LNCAP (cell line): ENCODE data around the gene UHRF2.

Experiments used
- TF ChIP-seq, protein P1 (sequence below): fragments of 450-650 bp; IDR thresholded peaks from 2 replicates; pipeline ENCODE4 v1.5.1; 2017; ENCODE audit warnings: mild to moderate bottlenecking

UHRF2 gene

DNA sequence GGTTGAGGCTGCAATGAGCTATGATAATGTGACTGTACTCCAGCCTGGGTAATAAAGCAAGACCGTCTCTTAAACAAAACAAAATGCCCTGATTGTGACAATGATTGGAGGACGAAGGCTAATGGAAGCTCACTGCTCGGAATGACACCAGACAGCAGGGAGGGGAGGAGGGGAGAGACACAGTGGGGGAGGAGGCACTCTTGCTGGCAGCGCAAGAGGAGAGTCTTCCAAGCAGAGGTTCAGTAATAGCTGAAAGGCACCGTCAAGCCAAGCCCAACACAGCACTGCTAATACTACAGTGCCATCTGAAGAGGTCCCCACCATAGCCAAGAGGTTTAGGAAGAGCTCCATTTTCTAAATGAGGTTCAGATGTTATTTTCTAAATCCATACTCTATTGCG is 130.2 kb downstream of the UHRF2 start:
- TF ChIP-seq, protein P1, sequence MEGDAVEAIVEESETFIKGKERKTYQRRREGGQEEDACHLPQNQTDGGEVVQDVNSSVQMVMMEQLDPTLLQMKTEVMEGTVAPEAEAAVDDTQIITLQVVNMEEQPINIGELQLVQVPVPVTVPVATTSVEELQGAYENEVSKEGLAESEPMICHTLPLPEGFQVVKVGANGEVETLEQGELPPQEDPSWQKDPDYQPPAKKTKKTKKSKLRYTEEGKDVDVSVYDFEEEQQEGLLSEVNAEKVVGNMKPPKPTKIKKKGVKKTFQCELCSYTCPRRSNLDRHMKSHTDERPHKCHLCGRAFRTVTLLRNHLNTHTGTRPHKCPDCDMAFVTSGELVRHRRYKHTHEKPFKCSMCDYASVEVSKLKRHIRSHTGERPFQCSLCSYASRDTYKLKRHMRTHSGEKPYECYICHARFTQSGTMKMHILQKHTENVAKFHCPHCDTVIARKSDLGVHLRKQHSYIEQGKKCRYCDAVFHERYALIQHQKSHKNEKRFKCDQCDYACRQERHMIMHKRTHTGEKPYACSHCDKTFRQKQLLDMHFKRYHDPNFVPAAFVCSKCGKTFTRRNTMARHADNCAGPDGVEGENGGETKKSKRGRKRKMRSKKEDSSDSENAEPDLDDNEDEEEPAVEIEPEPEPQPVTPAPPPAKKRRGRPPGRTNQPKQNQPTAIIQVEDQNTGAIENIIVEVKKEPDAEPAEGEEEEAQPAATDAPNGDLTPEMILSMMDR: no peak

DNA sequence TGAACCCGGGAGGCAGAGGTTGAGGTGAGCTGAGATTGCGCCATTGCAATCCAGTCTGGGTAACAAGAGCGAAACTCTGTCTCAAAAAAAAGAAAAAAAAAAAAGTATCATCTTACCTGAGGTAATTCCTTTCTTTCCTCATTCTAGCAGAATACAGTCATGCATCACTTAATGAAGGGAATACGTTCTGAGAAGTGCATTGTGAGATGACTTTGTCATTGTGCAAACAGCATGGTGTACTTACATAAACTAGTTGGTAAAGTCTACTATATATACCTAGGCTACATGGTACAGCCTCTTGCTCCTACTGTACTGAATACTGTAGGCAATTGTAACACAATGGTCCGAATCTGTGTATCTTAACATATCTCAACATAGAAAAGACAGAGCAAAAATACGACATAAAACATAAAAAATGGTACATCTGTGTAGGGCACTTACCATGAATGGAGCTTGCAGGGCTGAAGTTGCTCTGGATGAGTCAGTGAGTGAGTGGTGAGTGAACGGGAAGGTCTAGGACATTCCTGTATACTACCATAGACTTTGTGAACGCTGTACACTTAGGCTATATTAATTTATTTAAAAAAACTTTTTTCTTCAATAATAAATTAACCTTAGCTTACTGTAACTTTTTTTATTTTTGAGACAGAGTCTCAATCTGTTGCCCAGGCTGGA is 132.2 kb downstream of the UHRF2 start:
- TF ChIP-seq, protein P1: no peak

DNA sequence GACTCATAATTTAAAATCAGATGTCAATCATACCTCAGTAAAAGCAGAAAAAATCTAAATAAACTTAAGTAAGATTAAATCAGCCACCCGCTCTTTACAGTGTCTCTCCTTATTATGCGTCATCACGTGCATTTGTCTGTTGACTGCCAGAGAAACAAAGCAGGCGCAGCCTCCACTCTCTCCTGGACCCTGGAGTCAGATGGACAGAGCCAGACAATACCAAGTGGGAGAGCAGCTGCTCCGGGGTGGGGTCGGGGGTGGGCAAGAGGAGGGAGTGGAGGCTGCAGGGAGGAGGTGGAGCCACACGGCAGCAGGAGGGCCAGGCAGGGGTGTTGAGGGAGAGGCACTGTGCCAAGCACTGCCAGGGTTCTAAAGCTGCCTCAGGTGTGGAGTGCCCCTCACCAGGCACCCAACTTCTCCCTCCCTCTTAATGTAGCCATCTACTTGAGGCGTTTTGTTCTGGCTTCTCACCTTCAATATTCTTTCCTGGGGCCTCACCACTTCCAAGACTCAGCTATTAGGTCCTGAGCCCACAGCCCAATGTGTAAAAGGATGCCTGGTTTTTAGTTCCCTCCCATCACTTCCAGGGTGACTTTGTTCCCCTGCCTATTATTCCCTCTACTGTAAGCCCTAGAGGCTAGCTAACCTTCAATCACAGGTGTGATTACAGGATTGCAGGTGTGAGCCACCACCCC is 136.3 kb downstream of the UHRF2 start:
- TF ChIP-seq, protein P1: no peak

DNA sequence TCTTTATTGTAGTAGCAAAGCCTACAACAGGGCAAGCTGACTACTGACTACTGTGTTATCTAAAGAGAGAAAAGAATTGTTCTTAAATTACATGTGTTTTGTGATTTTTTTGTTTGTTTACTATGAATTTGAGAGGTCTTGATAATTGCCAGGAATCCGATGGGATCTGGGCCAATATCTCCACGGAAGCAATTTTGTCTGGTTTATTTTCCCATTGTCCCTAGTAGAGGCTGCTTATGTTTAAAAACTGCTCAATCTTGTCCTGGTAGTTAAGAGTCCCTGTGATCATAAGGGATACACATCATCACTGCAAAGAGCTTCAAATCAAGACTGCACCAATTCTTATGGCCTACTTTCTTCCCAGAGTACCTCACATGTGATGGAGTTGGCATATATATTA is 138.1 kb downstream of the UHRF2 start:
- TF ChIP-seq, protein P1: no peak

DNA sequence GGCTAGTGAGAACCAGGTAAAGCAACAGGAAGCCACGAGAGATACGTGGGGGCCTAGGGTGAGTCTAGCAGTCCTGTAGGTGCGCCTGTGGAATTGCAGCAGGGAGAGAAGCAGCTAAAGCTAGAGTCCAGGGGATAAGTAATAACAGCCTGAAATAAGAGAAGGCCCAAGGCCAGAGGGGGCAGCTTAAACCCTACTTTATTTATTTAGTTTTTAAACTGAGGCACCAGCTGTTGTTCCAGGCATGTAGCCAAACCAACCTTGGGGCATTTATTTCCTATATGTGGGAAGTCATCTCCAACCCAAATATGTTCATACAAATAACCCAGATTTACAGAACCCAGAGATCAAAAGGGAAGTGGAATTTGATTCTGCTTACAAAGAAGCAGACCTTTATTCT is 139.0 kb downstream of the UHRF2 start:
- TF ChIP-seq, protein P1: no peak

DNA sequence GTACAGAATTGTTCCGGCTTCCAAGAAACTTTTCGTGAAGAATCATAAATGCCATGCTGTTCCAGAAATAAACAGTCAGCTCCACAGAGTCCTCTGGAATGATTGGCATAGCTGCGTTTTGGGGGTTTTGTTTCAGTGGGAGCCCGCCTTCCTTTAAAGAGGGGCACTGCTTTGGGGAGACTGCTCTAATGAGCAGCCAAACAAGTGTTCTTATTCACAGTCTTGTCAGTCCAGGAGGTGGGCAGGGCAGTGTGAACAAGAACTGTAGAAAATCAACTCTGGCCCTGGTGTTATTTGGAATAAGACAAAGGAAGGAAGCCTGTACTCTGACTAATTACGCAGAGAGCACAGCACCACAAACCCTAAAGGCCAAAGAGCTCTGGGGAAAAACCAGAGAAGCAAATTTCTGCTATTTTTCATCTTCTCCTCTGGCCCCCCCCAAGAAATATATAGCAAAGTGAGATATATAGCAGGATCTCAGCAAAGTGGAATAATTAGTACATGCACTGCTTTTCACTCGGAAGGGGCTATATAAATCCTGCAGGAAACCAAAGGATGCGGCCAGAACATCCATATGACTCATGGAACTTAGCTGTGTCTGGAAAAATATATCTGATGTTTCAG is 139.6 kb downstream of the UHRF2 start:
- TF ChIP-seq, protein P1: no peak

DNA sequence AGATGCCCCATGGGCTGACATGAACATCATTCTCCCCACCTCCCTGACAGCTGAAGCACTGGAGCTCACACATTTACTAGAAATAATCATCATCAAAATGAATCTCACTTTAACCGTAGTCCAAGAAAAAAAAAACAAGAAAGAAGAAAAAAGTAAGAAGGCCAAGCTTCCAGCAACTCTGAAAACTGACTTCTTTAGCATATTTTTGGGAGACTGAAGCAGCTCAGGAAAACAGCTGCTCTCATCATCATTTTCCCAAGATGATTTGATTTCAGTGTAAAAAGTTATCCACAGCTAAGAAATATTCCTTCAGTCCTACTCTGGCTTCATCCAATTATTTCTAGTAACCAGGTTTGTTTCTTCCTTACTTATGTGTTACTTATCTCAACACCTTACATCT is 140.9 kb downstream of the UHRF2 start:
- TF ChIP-seq, protein P1: no peak
